Osteoblast (primary cell): ENCODE results near the gene SPRR2F. TPM values are rescaled to one million over a fixed set of nuclear protein-coding genes. Genes with fewer than 3 reads are reported as not detected.

Source experiments
- DNase-seq: peaks from one replicate; pipeline ENCODE4 v3.0.0; 2011; ENCODE audit warnings: low spot score, mixed read lengths; ENCODE audit not compliant: insufficient read length; ENCODE audit errors: missing footprints
- H2AFZ ChIP-seq: 2 replicates; pipeline ENCODE4 v1.6.0; 2011; ENCODE audit warnings: mild to moderate bottlenecking, low read length
- H3K27ac ChIP-seq: 2 replicates; pipeline ENCODE4 v1.5.1; 2011; ENCODE audit warnings: mild to moderate bottlenecking, low read depth, low read length, moderate library complexity
- H3K27me3 ChIP-seq: 2 replicates; pipeline ENCODE4 v1.6.0; 2012; ENCODE audit warnings: mild to moderate bottlenecking, control low read depth, inconsistent platforms, low read length, moderate library complexity; ENCODE audit not compliant: insufficient read depth
- H3K36me3 ChIP-seq: 2 replicates; pipeline ENCODE4 v1.5.1; 2011; ENCODE audit warnings: mild to moderate bottlenecking, low read length, control low read depth, moderate library complexity; ENCODE audit not compliant: insufficient read depth
- H3K4me1 ChIP-seq: 2 replicates; pipeline ENCODE4 v1.5.1; 2011; ENCODE audit warnings: mild to moderate bottlenecking, low read length, control low read depth, moderate library complexity; ENCODE audit not compliant: insufficient read depth
- H3K4me2 ChIP-seq: 2 replicates; pipeline ENCODE4 v1.6.0; 2011; ENCODE audit warnings: mild to moderate bottlenecking, low read length; ENCODE audit not compliant: insufficient read depth
- H3K4me3 ChIP-seq: fragments of 200-600 bp; sonication (generic); 3 replicates; pipeline ENCODE4 v1.5.1; 2012; ENCODE audit warnings: mild to moderate bottlenecking, low read length, inconsistent platforms; ENCODE audit not compliant: insufficient read depth
- H3K79me2 ChIP-seq: 2 replicates; pipeline ENCODE4 v1.6.0; 2012; ENCODE audit warnings: mild to moderate bottlenecking, low read length, control low read depth, inconsistent platforms; ENCODE audit not compliant: insufficient read depth
- H3K9me3 ChIP-seq: 2 replicates; pipeline ENCODE4 v1.5.1; 2011; ENCODE audit warnings: low read depth, low read length, control low read depth
- H4K20me1 ChIP-seq: 2 replicates; pipeline ENCODE4 v1.6.0; 2012; ENCODE audit warnings: mild to moderate bottlenecking, low read length, control low read depth; ENCODE audit not compliant: insufficient read depth
- total RNA-seq: library from RNA; depleted of rRNA; stranded (reverse); fragments of >200 nt; gene quantifications from 2 replicates; pipeline ENCODE4 v1.2.3, GENCODE V29; 2012
- TF ChIP-seq, protein P1 (sequence below): IDR thresholded peaks from 2 replicates; pipeline ENCODE4 v1.5.1; 2011; ENCODE audit warnings: mild to moderate bottlenecking, low read depth, low read length, moderate library complexity; ENCODE audit errors: extremely low read depth

Gene SPRR2F
- total RNA-seq, 1 donor, result not detected

- TF ChIP-seq, protein P1, sequence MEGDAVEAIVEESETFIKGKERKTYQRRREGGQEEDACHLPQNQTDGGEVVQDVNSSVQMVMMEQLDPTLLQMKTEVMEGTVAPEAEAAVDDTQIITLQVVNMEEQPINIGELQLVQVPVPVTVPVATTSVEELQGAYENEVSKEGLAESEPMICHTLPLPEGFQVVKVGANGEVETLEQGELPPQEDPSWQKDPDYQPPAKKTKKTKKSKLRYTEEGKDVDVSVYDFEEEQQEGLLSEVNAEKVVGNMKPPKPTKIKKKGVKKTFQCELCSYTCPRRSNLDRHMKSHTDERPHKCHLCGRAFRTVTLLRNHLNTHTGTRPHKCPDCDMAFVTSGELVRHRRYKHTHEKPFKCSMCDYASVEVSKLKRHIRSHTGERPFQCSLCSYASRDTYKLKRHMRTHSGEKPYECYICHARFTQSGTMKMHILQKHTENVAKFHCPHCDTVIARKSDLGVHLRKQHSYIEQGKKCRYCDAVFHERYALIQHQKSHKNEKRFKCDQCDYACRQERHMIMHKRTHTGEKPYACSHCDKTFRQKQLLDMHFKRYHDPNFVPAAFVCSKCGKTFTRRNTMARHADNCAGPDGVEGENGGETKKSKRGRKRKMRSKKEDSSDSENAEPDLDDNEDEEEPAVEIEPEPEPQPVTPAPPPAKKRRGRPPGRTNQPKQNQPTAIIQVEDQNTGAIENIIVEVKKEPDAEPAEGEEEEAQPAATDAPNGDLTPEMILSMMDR, result no peak
- no peaks in the 10 kb centered on the region for H3K27me3 ChIP-seq
- no peaks in the 10 kb centered on the region for H3K79me2 ChIP-seq
- H3K27ac ChIP-seq, result no peak overlapping the region
- H3K9me3 ChIP-seq, result no peaks in the 10 kb centered on the region
- H3K4me1 ChIP-seq, result no peaks in the 10 kb centered on the region
- no peak overlapping the region for H3K4me2 ChIP-seq
- DNase-seq, result no peak
- H3K36me3 ChIP-seq, result no peaks in the 10 kb centered on the region
- H3K4me3 ChIP-seq, result no peak overlapping the region
- H2AFZ ChIP-seq, result no peak overlapping the region
- H4K20me1 ChIP-seq, result no peaks in the 10 kb centered on the region
These were observed 13.8 kb downstream of the SPRR2F start for GRCh38 chr1:153099461-153100045.

DNA sequence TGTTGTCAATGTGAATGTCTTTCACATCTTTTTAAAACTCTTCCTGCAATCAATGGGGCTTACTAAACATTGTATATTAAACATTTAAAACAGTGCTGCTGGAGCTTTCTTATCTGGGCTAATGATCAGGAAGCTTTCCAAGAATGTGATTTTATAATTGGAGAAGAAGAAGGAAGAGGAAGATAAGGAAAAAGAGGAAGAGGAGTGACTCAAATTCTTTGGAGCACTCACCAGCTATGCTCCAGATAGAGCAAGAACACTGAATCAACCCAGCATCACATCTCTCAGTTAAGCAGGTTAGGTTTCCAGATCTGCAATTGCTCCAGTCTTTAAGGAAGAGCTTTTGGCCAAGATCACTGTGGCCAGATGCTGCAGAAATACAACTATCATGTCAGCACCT, 17.6 kb downstream of the SPRR2F start:
- TF ChIP-seq, protein P1, result no peak
- H3K4me2 ChIP-seq, result no peak overlapping the region

GRCh38 chr1:153094426-153094825, 18.9 kb downstream of the SPRR2F start, which contains the start of gene SPRR2E:
Gene SPRR2E, minus strand, starts transcription at chr1:153094526. Its CDS starts 775 bp downstream, at chr1:153093751.
- no peaks in the 10 kb centered on the region for H3K36me3 ChIP-seq
- H3K4me2 ChIP-seq, result no peak within 1 kb of the TSS
- H3K27me3 ChIP-seq, result no peaks in the 10 kb centered on the region
- no peak within 1 kb of the TSS for H2AFZ ChIP-seq
- H3K79me2 ChIP-seq, result no peaks in the 10 kb centered on the region
- no peaks in the 10 kb centered on the region for H3K9me3 ChIP-seq
- no peaks in the 10 kb centered on the region for H4K20me1 ChIP-seq
- no peaks in the 10 kb centered on the region for H3K4me1 ChIP-seq
- H3K27ac ChIP-seq, result no peak within 1 kb of the TSS
- H3K4me3 ChIP-seq, result no peak within 1 kb of the TSS
- TF ChIP-seq, protein P1, result no peak
- DNase-seq, result no peak

More for the DNA sequence above, 17.6 kb downstream of the SPRR2F start:
- no peaks in the 10 kb centered on the region for H3K27me3 ChIP-seq
- no peaks in the 10 kb centered on the region for H3K9me3 ChIP-seq
- DNase-seq, result no peak
- no peak overlapping the region for H3K27ac ChIP-seq
- H3K79me2 ChIP-seq, result no peaks in the 10 kb centered on the region
- H2AFZ ChIP-seq, result no peak overlapping the region
- no peaks in the 10 kb centered on the region for H3K4me1 ChIP-seq
- H3K36me3 ChIP-seq, result no peaks in the 10 kb centered on the region
- no peaks in the 10 kb centered on the region for H4K20me1 ChIP-seq
- no peak overlapping the region for H3K4me3 ChIP-seq

DNA sequence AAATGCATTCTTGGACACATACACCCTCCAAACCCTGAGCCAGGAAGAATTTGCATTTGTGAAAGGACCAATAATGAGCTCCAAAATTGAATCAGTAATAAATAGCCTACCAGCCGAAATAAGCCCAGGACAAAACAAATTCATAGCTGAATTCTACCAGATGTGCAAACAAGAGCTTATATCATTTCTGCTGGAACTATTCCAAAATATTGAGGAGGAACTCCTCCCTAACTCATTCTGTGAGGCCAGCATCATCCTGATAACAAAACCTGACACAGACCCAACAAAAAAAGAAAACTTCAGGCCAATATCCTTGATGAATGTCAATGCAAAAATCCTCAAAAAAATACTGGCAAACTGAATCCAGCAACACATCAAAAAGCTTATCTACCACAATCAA, 25.7 kb downstream of the SPRR2F start:
- no peak overlapping the region for H3K4me2 ChIP-seq
- H3K79me2 ChIP-seq, result no peaks in the 10 kb centered on the region
- H3K9me3 ChIP-seq, result no peaks in the 10 kb centered on the region
- TF ChIP-seq, protein P1, result no peak
- no peaks in the 10 kb centered on the region for H4K20me1 ChIP-seq
- no peak overlapping the region for H3K27ac ChIP-seq
- no peaks in the 10 kb centered on the region for H3K4me1 ChIP-seq
- no peaks in the 10 kb centered on the region for H3K36me3 ChIP-seq
- DNase-seq, result no peak
- H3K27me3 ChIP-seq, result no peaks in the 10 kb centered on the region
- no peak overlapping the region for H2AFZ ChIP-seq
- H3K4me3 ChIP-seq, result no peak overlapping the region
